H1 (cell line): ENCODE results near the gene RBM17. TPM values are rescaled to one million over a fixed set of nuclear protein-coding genes. Genes with fewer than 3 reads are reported as not detected.

ENCODE experiments used
- BACH1 ChIP-seq: IDR thresholded peaks from 2 replicates; pipeline ENCODE4 v1.6.1; 2012; ENCODE audit warnings: low read length, improper control_type of control experiment
- JUN ChIP-seq: IDR thresholded peaks from 2 replicates; pipeline ENCODE4 v1.6.1; 2011; ENCODE audit warnings: low read depth, mild to moderate bottlenecking, improper control_type of control experiment, low read length
- PHF8 ChIP-seq: fragments of 200-600 bp; sonication (generic); conservative IDR thresholded peaks from 2 replicates; pipeline ENCODE4 v1.7.1; 2012; ENCODE audit warnings: low read depth, mild to moderate bottlenecking, inconsistent platforms, low read length, moderate library complexity
- TAF1 ChIP-seq: IDR thresholded peaks from 2 replicates; pipeline ENCODE4 v1.6.1; 2011; ENCODE audit warnings: mild to moderate bottlenecking, low read depth, low read length
- TAF7 ChIP-seq: optimal IDR thresholded peaks from 2 replicates; pipeline ENCODE3; 2011; ENCODE audit warnings: low read depth, mild to moderate bottlenecking, inconsistent platforms, low read length, moderate library complexity, borderline replicate concordance
- YY1 ChIP-seq: IDR thresholded peaks from 2 replicates; pipeline ENCODE4 v1.6.1; 2011; ENCODE audit warnings: low read depth, mild to moderate bottlenecking, low read length
- polyA plus RNA-seq, 7 experiments: library from polyadenylated mRNA; depleted of rRNA in 3 of 7; stranded (reverse) in 5 of 7; unstranded in 2 of 7; fragments of >200 nt in 5 of 7; fragments of 200-250 nt in 2 of 7; gene quantifications; 1 replicate in 5 of 7; 2 replicates in 1 of 7; 4 replicates in 1 of 7; pipeline versions ENCODE4 v1.2.1 to v1.2.3, GENCODE V29; 2011 to 2013; ENCODE audit warnings: missing spikeins in 2 of 7, mixed read lengths in 2 of 7
- total RNA-seq: library from RNA; stranded (reverse); fragmentation: NEBNext Ultra II Directional; extraction: Animal tissue kit (Norgen Biotek cat#: 25700); gene quantifications from 2 replicates; pipeline ENCODE4 v1.2.1, GENCODE V29; 2021
- TF ChIP-seq, protein P1 (sequence below): IDR thresholded peaks from 2 replicates; pipeline ENCODE4 v1.6.1; 2012; ENCODE audit warnings: inconsistent platforms
- TF ChIP-seq, protein P2 (sequence below): fragments of 300-600 bp; sonication (generic); IDR thresholded peaks from 2 replicates; pipeline ENCODE4 v1.7.1; 2012; ENCODE audit warnings: low read length, moderate library complexity, mild to moderate bottlenecking, inconsistent platforms; ENCODE audit not compliant: insufficient replicate concordance

RBM17 gene
- total and polyA plus RNA-seq, 2 of the 8 experiments (the other 6 are each of a cell fraction or from before 2014, with no cell fraction given) = 15.7 to 128 TPM

DNA sequence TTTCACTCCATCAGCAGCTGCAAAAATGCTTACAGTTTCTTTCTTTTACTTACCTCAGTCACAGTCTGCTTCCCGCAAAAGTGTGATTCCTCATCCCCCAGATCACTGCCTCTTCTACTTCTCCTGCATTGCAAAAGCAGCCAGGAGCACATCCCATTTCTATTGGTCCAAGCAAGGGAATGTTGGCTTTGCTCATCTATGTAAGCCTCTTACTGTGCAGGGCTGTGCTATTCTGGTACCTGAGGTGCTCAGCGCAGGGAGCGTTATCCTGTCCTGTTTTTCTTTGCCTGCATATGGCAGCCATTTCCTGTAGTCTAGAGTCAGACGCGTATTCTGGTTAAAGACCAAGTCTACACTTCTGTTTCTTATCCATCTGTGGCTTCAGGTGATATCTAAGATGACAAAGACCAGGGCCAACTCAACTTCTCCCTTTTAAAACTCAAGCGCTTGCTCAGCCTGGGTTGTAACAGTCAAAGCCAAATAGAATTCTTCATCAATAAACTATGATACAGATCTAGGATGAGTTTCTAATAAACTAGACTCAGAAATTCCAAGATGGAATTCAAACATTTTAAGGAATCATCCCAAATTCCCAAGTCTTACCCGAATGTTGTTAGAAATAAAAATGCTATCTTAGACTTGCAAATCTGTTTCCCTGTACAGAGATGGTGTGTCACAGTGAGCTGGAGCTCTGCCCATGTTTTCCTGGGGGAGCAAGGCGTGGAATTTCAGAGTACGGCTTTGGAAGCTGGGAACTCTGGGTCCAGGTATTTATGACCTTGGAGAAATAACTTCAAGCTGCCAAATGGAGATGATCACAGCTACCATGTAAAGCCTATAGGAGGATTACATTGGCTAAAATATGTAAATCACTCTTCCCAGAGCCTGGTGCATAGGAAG, 6.1 kb upstream of the RBM17 start (continued):
- TF ChIP-seq TAF7 (no peak), YY1 (no peak), BACH1 (no peak), JUN (no peak), PHF8 (no peak), TAF1 (no peak)
- TF ChIP-seq, protein P1, sequence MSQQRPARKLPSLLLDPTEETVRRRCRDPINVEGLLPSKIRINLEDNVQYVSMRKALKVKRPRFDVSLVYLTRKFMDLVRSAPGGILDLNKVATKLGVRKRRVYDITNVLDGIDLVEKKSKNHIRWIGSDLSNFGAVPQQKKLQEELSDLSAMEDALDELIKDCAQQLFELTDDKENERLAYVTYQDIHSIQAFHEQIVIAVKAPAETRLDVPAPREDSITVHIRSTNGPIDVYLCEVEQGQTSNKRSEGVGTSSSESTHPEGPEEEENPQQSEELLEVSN = no peak
- TF ChIP-seq, protein P2, sequence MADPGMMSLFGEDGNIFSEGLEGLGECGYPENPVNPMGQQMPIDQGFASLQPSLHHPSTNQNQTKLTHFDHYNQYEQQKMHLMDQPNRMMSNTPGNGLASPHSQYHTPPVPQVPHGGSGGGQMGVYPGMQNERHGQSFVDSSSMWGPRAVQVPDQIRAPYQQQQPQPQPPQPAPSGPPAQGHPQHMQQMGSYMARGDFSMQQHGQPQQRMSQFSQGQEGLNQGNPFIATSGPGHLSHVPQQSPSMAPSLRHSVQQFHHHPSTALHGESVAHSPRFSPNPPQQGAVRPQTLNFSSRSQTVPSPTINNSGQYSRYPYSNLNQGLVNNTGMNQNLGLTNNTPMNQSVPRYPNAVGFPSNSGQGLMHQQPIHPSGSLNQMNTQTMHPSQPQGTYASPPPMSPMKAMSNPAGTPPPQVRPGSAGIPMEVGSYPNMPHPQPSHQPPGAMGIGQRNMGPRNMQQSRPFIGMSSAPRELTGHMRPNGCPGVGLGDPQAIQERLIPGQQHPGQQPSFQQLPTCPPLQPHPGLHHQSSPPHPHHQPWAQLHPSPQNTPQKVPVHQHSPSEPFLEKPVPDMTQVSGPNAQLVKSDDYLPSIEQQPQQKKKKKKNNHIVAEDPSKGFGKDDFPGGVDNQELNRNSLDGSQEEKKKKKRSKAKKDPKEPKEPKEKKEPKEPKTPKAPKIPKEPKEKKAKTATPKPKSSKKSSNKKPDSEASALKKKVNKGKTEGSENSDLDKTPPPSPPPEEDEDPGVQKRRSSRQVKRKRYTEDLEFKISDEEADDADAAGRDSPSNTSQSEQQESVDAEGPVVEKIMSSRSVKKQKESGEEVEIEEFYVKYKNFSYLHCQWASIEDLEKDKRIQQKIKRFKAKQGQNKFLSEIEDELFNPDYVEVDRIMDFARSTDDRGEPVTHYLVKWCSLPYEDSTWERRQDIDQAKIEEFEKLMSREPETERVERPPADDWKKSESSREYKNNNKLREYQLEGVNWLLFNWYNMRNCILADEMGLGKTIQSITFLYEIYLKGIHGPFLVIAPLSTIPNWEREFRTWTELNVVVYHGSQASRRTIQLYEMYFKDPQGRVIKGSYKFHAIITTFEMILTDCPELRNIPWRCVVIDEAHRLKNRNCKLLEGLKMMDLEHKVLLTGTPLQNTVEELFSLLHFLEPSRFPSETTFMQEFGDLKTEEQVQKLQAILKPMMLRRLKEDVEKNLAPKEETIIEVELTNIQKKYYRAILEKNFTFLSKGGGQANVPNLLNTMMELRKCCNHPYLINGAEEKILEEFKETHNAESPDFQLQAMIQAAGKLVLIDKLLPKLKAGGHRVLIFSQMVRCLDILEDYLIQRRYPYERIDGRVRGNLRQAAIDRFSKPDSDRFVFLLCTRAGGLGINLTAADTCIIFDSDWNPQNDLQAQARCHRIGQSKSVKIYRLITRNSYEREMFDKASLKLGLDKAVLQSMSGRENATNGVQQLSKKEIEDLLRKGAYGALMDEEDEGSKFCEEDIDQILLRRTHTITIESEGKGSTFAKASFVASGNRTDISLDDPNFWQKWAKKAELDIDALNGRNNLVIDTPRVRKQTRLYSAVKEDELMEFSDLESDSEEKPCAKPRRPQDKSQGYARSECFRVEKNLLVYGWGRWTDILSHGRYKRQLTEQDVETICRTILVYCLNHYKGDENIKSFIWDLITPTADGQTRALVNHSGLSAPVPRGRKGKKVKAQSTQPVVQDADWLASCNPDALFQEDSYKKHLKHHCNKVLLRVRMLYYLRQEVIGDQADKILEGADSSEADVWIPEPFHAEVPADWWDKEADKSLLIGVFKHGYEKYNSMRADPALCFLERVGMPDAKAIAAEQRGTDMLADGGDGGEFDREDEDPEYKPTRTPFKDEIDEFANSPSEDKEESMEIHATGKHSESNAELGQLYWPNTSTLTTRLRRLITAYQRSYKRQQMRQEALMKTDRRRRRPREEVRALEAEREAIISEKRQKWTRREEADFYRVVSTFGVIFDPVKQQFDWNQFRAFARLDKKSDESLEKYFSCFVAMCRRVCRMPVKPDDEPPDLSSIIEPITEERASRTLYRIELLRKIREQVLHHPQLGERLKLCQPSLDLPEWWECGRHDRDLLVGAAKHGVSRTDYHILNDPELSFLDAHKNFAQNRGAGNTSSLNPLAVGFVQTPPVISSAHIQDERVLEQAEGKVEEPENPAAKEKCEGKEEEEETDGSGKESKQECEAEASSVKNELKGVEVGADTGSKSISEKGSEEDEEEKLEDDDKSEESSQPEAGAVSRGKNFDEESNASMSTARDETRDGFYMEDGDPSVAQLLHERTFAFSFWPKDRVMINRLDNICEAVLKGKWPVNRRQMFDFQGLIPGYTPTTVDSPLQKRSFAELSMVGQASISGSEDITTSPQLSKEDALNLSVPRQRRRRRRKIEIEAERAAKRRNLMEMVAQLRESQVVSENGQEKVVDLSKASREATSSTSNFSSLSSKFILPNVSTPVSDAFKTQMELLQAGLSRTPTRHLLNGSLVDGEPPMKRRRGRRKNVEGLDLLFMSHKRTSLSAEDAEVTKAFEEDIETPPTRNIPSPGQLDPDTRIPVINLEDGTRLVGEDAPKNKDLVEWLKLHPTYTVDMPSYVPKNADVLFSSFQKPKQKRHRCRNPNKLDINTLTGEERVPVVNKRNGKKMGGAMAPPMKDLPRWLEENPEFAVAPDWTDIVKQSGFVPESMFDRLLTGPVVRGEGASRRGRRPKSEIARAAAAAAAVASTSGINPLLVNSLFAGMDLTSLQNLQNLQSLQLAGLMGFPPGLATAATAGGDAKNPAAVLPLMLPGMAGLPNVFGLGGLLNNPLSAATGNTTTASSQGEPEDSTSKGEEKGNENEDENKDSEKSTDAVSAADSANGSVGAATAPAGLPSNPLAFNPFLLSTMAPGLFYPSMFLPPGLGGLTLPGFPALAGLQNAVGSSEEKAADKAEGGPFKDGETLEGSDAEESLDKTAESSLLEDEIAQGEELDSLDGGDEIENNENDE = no peak
